Limb (tissue), 2 donors: Measurements from ENCODE around the gene TNPO3.
"Not testable (repeated sequence)": the region's sequence is repeated elsewhere in the genome, so short reads cannot be mapped to it uniquely, and the experiment has no call there.

Source experiments
- DNase-seq, 2 donors: peaks; one replicate each; pipeline ENCODE4 v3.0.0-alpha.2; 2016; ENCODE audit errors: extremely low spot score in 2 of 2

Gene TNPO3

GRCh38 chr7:129072479-129073011, 17.6 kb upstream of the TNPO3 start:
- no peak for DNase-seq

- no peak for DNase-seq
Measured at GRCh38 chr7:129069021-129069420, 14.1 kb upstream of the TNPO3 start.

DNA sequence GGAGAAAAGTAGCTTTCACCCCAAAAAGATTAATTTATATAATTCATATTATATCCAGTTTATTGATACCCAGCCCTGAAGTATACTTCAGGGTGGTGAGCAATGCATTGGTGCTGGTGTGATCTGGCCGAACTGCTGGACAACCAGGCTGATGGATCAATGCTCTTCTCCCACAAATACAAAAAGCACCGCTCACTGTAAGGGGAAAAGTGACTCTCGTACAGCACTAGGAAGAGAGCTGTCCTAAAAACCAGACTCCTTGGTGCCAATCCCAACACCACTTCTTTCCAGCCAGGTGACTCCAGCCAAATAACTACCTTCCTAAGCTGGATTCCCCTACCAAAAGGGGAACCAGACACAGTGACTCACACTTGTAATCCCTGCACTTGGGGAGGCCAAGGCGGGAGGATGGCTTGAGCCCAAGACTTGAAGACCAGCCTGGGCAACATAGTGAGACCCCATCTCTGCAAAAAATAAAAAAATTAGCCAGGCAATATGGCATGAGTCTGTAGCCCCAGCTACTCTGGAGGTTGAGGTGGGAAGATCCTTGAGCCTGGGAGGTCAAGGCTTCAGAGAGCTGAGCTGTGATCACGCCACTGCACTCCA, 13.1 kb upstream of the TNPO3 start:
- no peak for DNase-seq

DNA sequence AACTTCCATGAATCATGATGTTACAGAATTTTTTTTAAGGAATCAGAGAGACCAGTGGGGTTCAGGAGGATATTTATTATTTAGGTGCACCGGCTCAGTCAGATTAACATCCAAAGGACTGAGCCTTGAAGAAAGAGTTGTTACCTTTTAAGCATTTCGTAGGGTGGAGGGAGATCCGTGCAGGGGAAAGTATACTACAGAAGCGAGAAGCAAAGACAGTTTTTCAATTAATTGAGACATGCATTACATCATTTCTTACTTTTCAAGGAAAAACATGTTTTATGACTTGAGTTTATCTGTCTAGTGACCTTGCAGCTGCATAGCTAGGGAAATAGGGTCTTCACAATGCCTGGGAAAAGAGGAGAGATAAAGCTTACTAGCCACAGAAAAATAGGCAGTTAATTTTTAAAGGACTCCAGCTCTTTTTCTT, 12.2 kb upstream of the TNPO3 start:
- DNase-seq: not testable (repeated sequence)

GRCh38 chr7:129066290-129067131, 11.6 kb upstream of the TNPO3 start:
- DNase-seq: no peak

- DNase-seq: no peak
Measured at GRCh38 chr7:129055861-129056464, 1.1 kb upstream of the TNPO3 start.

DNA sequence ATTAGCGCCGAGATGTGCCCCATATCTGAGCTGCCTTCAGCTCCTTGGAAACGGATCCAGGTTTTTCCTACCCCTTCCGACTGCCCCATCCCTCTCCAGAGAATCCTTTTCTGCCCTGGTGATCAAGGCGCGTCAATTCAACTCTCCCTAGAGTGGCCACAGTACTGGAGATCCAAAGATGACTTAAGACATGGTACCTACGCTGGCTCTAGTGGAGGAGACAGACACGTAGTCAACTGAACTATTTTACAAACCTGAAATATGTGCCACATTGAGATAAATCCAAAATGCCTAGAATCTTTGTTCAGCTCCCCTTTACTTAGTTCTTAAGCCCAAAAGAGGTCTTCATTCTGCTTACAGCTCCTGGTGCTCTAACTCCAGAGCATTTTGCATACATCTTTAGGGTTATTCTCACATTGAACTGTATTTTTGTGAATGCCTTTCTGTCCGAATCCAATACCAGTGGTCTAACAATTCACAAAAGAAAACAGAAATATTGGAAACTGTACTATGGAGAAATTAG, 444 bp upstream of the TNPO3 start:
- no peak for DNase-seq

GRCh38 chr7:129053938-129054437, 923 bp downstream of the TNPO3 start:
- DNase-seq: no peak

DNA sequence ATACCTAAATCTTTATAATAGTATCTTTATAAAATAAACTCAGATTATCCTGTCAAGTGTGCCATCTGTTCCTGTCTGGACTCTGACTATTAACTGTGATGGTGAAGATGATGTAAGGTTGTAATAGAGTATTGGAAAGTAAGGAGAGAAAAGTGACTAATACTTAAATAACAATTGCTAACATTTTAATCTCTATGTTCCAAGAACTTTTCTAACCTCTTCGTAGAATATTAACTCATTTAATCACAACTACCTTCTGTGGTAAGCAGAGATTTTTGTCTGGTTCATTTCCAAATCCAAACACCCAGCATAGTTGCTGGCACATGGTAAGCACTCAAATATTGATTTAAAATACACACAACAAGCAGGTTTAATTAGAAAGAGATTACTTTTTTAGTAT, 2.5 kb downstream of the TNPO3 start:
- DNase-seq: no peak

DNA sequence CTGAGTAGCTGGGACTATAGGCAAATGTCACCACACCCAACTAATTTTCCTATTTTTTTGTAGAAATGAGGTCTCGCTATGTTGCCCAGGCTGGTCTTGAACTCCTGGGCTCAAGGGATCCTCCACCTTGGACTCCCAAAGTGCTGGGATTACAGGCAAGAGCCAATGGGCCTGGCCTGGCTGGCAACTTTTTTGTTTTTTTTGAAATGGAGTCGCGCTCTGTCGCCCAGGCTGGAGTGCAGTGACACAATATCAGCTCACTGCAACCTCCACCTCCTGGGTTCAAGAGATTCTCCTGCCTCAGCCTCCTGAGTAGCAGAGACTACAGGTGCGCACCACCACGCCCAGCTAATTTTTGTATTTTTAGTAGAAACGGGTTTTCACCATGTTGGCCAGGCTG, 3.5 kb downstream of the TNPO3 start:
- not testable (repeated sequence) for DNase-seq

DNA sequence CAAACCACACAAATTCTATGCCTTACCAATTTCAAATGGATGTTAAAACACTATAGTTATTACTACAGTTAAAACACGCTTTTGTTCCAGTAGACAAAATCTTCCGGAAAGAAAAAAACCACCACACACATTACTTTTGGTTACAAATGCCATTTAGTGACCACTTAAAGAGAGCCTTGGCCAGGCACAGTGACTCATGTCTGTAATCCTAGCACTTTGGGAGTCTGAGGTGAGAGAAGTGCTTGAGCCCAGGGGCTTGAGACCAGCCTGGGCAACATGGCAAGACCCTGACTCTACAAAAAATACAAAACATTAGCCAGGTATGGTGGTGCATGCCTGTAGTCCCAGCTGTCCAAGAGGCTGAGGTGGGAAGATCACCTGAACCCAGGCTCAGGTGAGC, 7.2 kb downstream of the TNPO3 start:
- no peak for DNase-seq

- no peak for DNase-seq
Measured at GRCh38 chr7:129045682-129046081, 9.2 kb downstream of the TNPO3 start.

- no peak for DNase-seq
Measured at GRCh38 chr7:129043012-129043411, 11.9 kb downstream of the TNPO3 start.

GRCh38 chr7:129041142-129042085, 13.5 kb downstream of the TNPO3 start:
- DNase-seq: no peak

DNA sequence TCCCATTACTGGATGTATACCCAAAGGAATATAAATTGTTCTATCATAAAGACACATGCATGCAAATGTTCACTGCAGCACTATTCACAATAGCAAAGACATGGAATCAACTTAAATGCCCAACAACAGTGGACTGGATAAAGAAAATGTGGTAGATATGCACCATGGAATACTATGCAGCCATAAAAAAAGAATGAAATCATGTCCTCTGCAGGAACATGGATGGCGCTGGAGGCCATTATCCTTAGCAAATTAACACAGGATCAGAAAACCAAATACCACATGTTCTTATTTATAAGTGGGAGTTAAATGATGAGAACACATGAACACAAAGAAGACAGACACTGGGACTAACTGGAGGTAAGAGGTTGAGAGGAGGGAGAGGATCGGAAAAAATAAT, 16.4 kb downstream of the TNPO3 start:
- DNase-seq: not testable (repeated sequence)

DNA sequence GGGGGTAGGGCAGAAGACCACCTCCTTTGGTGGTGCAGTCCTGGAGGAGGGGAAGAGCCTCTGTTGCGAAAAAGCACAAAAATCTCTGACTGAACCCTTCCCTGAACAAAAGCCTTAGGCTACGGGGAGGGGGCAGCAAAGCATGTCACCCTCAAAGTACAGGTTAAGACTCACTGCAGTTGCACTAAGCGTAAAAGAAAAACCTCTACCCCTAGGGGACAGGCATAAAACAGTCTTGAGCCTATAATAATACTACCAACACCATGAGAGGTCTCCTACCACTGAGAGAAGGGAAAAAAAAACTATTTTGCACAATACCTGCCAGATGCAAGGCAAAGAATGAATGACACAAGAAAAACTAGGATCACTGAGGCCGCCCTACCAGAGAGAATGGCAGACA, 17.3 kb downstream of the TNPO3 start:
- DNase-seq: no peak

DNA sequence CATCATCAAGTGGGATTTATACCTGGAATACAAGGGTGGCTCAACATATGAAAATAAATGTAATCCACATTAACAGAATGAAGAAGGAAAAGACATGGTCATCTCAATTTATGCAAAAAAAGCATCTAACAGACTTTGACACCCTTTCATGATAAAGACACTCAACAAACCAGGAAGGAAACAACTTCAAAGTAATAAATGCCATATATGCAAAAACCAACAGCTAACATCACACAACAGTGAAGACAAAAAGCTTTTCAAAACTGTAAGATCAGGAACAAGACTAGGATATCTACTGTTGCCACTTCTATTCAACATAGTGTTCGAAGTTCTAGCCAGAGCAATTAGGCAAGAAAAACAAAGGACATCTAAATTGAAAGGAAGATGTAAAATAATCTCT, 22.9 kb downstream of the TNPO3 start:
- DNase-seq: no peak

GRCh38 chr7:129030440-129030839, 24.5 kb downstream of the TNPO3 start:
- DNase-seq: no peak

- no peak for DNase-seq
Measured at GRCh38 chr7:129024125-129024524, 30.8 kb downstream of the TNPO3 start.

DNA sequence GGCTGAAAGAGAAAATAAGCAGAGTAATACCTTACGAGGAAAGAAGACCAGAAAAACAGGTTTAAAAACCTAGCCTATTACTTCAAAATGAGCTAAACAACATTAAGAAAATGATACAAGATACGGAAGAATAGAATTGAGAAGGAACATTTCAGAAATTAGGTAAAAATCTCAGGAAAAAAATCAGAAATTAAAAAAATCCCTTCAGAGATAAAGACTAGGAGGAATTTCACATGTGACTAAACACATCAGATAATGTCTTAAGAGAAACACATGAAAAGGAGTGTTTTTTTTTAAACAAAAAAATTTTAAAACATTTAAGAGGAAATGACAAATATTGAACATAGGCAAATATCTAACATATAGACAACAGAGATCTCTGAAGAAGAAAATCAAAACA, 33.3 kb downstream of the TNPO3 start:
- no peak for DNase-seq
